Stomach (tissue), 4 donors: ENCODE measurements around the gene CASP8AP2.

ENCODE experiments used
- CTCF ChIP-seq, 7 experiments: fragments of 450-650 bp in 4 of 7; fragments of 200-600 bp in 3 of 7; sonication (generic) in 3 of 7; IDR thresholded peaks; one replicate each; pipeline ENCODE4 v1.5.1; 2016 to 2019; ENCODE audit warnings: antibody characterized with exemption in 7 of 7, control low read depth in 2 of 7, mild to moderate bottlenecking in 1 of 7
- POLR2A ChIP-seq, 4 donors: fragments of 450-650 bp; IDR thresholded peaks; one replicate each; pipeline ENCODE4 v1.6.1; 2016; ENCODE audit warnings: antibody characterized with exemption in 4 of 4, control low read depth in 2 of 4, mild to moderate bottlenecking in 1 of 4, moderate library complexity in 1 of 4
- POLR2AphosphoS5 ChIP-seq, 3 donors: sonication (generic); formaldehyde crosslinking; IDR thresholded peaks; one replicate each; pipeline ENCODE4 v1.6.1; 2016; ENCODE audit warnings: antibody characterized with exemption in 3 of 3

GRCh38 chr6:89888871-89889270 is 59.2 kb downstream of the CASP8AP2 start:
- TF ChIP-seq CTCF (IDR thresholded peaks at IDR 0.05) (no peak), POLR2A (IDR thresholded peaks at IDR 0.05) (no peak), POLR2AphosphoS5 (IDR thresholded peaks at IDR 0.05) (no peak)
